Lower leg skin (tissue), 4 donors: Measurements from ENCODE around the gene CHKA. TPM values are rescaled to one million over a fixed set of nuclear protein-coding genes. Genes with fewer than 3 reads are reported as not detected.

ENCODE experiments used
- DNase-seq, 2 donors: peaks; one replicate each; pipeline ENCODE4 v3.0.0-alpha.2; 2019; ENCODE audit warnings: low spot score in 2 of 2
- H3K4me3 ChIP-seq: fragments of 200-600 bp; sonication (generic); 2 replicates; pipeline ENCODE4 v1.5.1; 2017; ENCODE audit warnings: mild to moderate bottlenecking, low read depth; ENCODE audit not compliant: poor library complexity, severe bottlenecking
- POLR2A ChIP-seq, 2 donors: fragments of 450-650 bp; IDR thresholded peaks; one replicate each; pipeline ENCODE4 v1.6.1; 2016 to 2017; ENCODE audit warnings: antibody characterized with exemption in 2 of 2, mild to moderate bottlenecking in 1 of 2, moderate library complexity in 1 of 2
- WGBS, 2 donors: methylation state at CpG; one replicate each; pipeline ENCODE4 v1.1.5; 2018; 5-methylcytosine and 5-hydroxymethylcytosine counted together
- intact Hi-C: fragments of 100-400 bp; cut with DNase I; formaldehyde crosslinking; loops from one replicate; pipeline ENCODE4 v1.15.0; 2023; ENCODE audit warnings: low total_unique reads
- total RNA-seq, 4 donors: library from RNA; depleted of rRNA; stranded (reverse); fragments of >200 nt; gene quantifications; one replicate each; pipeline ENCODE4 v1.1.0, GENCODE V29; 2016
- TF ChIP-seq, protein P1 (sequence below), 3 donors: fragments of 450-650 bp; IDR thresholded peaks; one replicate each; pipeline ENCODE4 v1.5.1; 2016; ENCODE audit warnings: antibody characterized with exemption in 3 of 3, mild to moderate bottlenecking in 3 of 3, moderate library complexity in 2 of 3

CHKA gene
- total RNA-seq, 4 donors from 2014 or later = 5.9 to 15.6 (median 13.1) TPM

- H3K4me3 ChIP-seq = no peak overlapping the region
- 90% methylated on average over 18 of the region's 18 CpGs for WGBS, 2 donors
- TF ChIP-seq, protein P1, sequence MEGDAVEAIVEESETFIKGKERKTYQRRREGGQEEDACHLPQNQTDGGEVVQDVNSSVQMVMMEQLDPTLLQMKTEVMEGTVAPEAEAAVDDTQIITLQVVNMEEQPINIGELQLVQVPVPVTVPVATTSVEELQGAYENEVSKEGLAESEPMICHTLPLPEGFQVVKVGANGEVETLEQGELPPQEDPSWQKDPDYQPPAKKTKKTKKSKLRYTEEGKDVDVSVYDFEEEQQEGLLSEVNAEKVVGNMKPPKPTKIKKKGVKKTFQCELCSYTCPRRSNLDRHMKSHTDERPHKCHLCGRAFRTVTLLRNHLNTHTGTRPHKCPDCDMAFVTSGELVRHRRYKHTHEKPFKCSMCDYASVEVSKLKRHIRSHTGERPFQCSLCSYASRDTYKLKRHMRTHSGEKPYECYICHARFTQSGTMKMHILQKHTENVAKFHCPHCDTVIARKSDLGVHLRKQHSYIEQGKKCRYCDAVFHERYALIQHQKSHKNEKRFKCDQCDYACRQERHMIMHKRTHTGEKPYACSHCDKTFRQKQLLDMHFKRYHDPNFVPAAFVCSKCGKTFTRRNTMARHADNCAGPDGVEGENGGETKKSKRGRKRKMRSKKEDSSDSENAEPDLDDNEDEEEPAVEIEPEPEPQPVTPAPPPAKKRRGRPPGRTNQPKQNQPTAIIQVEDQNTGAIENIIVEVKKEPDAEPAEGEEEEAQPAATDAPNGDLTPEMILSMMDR (IDR thresholded peaks at IDR 0.05) = no peak
- TF ChIP-seq POLR2A (IDR thresholded peaks at IDR 0.05) = no peak
- DNase-seq = no peak
- intact Hi-C loops = no loop called here
Observed at GRCh38 chr11:68018730-68019190, 102.4 kb downstream of the CHKA start.

DNA sequence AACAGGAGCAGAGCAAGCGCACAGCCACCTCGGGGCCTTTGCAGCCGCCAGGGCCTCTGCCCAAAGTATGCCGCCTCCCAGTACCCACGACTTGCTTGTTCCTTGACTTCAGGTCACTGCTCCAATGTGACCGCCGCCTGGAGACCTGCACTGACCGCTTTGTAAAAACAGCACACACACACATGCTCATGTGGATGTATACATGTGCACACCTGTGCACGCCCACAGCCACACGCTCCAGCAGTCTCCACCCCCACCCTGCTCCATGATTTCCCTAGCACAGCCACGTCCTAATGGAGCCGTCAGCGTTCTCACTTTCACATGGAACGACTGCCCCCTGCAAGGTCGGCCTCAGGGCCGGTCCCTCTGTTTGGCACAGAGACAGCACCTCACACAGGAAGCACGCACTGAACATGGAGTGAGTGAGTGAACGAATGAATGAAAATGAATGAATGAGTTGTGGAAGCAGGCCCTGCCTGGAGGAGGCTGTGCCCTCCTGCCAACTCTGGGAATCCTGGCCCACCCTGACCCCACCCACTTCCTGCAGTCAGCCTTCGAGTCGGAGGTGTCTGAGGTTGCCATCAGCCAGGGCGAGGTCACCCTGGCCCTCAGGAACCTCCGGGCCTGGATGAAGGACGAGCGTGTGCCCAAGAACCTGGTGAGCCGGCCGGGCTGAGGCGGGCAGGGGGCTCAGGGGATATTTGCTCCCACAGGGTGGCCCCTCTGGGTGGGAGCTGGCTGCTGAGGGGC, 103.0 kb downstream of the CHKA start:
- TF ChIP-seq, protein P1 (IDR thresholded peaks at IDR 0.05) = no peak
- TF ChIP-seq POLR2A (IDR thresholded peaks at IDR 0.05) = no peak
- no peak overlapping the region for H3K4me3 ChIP-seq
- WGBS, 2 donors = 67 to 76% methylated on average over 24 to 25 of the region's 27 CpGs
- DNase-seq = no peak
- intact Hi-C loops = no loop called here

DNA sequence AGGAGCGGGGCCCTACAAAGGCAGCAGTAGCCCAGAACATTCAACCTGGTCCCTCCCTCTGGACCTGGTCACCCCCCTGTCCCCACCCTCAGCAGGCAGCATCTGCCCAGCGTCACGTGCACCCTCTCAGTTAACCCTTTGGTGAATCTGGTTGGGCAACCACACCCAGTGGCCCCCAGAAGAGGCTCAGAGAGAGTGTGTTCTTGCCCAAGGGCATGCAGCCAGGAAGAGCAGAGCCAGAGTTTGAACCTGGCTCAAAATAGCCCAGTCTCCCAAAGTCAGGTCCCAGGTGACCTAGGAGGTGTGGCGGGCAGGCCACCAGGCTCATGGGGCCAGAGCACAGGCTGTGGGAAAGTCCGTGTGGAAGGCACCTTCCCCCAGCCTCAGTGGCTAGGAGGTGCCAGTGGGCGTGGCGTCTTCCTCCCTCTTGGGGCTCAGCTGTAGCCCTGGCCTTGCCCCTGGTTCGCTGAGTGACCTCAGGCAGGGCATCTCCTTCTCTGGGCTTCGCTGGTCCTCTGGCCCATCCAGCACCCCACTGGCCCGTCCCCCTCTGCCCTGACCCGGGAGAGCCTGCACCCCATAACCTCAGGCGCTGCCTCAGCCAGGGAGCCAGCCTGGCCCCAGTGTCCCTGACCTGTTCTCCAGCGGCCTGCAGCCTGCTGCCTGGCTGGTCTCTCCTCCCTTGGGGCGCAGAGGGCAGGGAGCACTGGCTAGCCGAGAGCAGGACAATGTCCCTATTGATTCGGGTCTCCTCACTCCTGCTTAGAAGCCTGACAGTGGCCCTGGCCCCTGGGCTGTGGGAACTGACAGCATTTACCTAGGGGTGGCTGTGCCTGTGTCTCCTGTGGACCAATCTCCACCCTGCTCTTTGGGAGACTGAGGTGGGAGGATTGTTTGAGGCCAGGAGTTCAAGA, 104.0 kb downstream of the CHKA start:
- intact Hi-C loops = no loop called here
- H3K4me3 ChIP-seq = no peak overlapping the region
- WGBS, 2 donors = 62 to 64% methylated on average over 12 to 13 of the region's 16 CpGs
- TF ChIP-seq, protein P1 (IDR thresholded peaks at IDR 0.05) = no peak
- TF ChIP-seq POLR2A (IDR thresholded peaks at IDR 0.05) = no peak
- no peak for DNase-seq

GRCh38 chr11:68016161-68016903, 104.9 kb downstream of the CHKA start:
- no peak for TF ChIP-seq POLR2A (IDR thresholded peaks at IDR 0.05)
- TF ChIP-seq, protein P1 (IDR thresholded peaks at IDR 0.05) = no peak
- intact Hi-C loops = no loop called here
- no peak for DNase-seq
- no peak overlapping the region for H3K4me3 ChIP-seq
- WGBS, 2 donors = 70 to 71% methylated on average over 13 of the region's 13 CpGs

- no peak overlapping the region for H3K4me3 ChIP-seq
- no peak for DNase-seq
- TF ChIP-seq POLR2A (IDR thresholded peaks at IDR 0.05) = no peak
- TF ChIP-seq, protein P1 (IDR thresholded peaks at IDR 0.05) = no peak
- 97% methylated on average over 8 of the region's 8 CpGs for WGBS, 2 donors
- intact Hi-C loops = no loop called here
Observed at GRCh38 chr11:68015467-68015866, 105.7 kb downstream of the CHKA start.
